H9 (cell line): ENCODE measurements around the gene CLMN. TPM values are rescaled to one million over a fixed set of nuclear protein-coding genes. Genes with fewer than 3 reads are reported as not detected.

Experiments used
- DNase-seq: peaks from one replicate; pipeline ENCODE4 v3.0.0-alpha.2; 2017
- H2AFZ ChIP-seq: one replicate; pipeline ENCODE4 v1.6.1; 2013; ENCODE audit warnings: mild to moderate bottlenecking, low read length, control low read depth, moderate library complexity
- H2AK5ac ChIP-seq: 2 replicates; pipeline ENCODE4 v1.6.1; 2013; ENCODE audit warnings: low read length, control low read depth, mixed read lengths; ENCODE audit not compliant: insufficient read length
- H2BK120ac ChIP-seq: one replicate; pipeline ENCODE4 v1.6.1; 2013; ENCODE audit warnings: low read depth, mild to moderate bottlenecking, low read length, control low read depth, inconsistent platforms; ENCODE audit not compliant: poor library complexity, severe bottlenecking
- H2BK12ac ChIP-seq: 2 replicates; pipeline ENCODE4 v1.6.1; 2013; ENCODE audit warnings: low read length, control low read depth, mixed read lengths, low read depth; ENCODE audit not compliant: insufficient read length
- H2BK15ac ChIP-seq: 2 replicates; pipeline ENCODE4 v1.6.1; 2013; ENCODE audit warnings: low read depth, low read length, control low read depth
- H2BK20ac ChIP-seq: one replicate; pipeline ENCODE4 v1.6.1; 2013; ENCODE audit warnings: low read depth, mild to moderate bottlenecking, low read length, control low read depth, inconsistent platforms; ENCODE audit not compliant: poor library complexity, severe bottlenecking
- H2BK5ac ChIP-seq: 2 replicates; pipeline ENCODE4 v1.6.1; 2013; ENCODE audit warnings: low read length, control low read depth, mixed read lengths; ENCODE audit not compliant: insufficient read length
- H3K14ac ChIP-seq: 2 replicates; pipeline ENCODE4 v1.6.1; 2013; ENCODE audit warnings: low read length, control low read depth; ENCODE audit not compliant: insufficient read depth
- H3K18ac ChIP-seq: 2 replicates; pipeline ENCODE4 v1.6.1; 2013; ENCODE audit warnings: low read depth, mild to moderate bottlenecking, mixed read lengths, low read length, control low read depth; ENCODE audit not compliant: insufficient read length
- H3K23ac ChIP-seq: 2 replicates; pipeline ENCODE4 v1.6.1; 2013; ENCODE audit warnings: low read length, control low read depth, mixed read lengths, low read depth; ENCODE audit not compliant: insufficient read length
- H3K23me2 ChIP-seq: 2 replicates; pipeline ENCODE4 v1.6.1; 2013; ENCODE audit warnings: low read depth, mild to moderate bottlenecking, mixed read lengths, low read length, control low read depth; ENCODE audit not compliant: insufficient read length, poor library complexity, severe bottlenecking
- H3K27ac ChIP-seq: 2 replicates; pipeline ENCODE4 v1.5.1; 2013; ENCODE audit warnings: low read length, control low read depth, mixed read lengths, low read depth; ENCODE audit not compliant: insufficient read length
- H3K27me3 ChIP-seq: 2 replicates; pipeline ENCODE4 v1.6.1; 2013; ENCODE audit warnings: low read length, control low read depth, inconsistent platforms; ENCODE audit not compliant: insufficient read depth
- H3K4ac ChIP-seq: 2 replicates; pipeline ENCODE4 v1.6.1; 2013; ENCODE audit warnings: low read depth, mild to moderate bottlenecking, control low read depth, inconsistent platforms, low read length, moderate library complexity
- H3K4me1 ChIP-seq: 2 replicates; pipeline ENCODE4 v1.6.1; 2013; ENCODE audit warnings: low read length, control low read depth, inconsistent platforms; ENCODE audit not compliant: insufficient read depth
- H3K4me2 ChIP-seq: 2 replicates; pipeline ENCODE4 v1.6.1; 2013; ENCODE audit warnings: low read length, control low read depth, mixed read lengths; ENCODE audit not compliant: insufficient read length, insufficient read depth
- H3K56ac ChIP-seq: 2 replicates; pipeline ENCODE4 v1.6.1; 2013; ENCODE audit warnings: low read depth, mild to moderate bottlenecking, mixed read lengths, low read length, control low read depth; ENCODE audit not compliant: insufficient read length
- H3K79me1 ChIP-seq: 2 replicates; pipeline ENCODE4 v1.6.1; 2013; ENCODE audit warnings: low read depth, mild to moderate bottlenecking, moderate library complexity, low read length, control low read depth, inconsistent platforms; ENCODE audit not compliant: insufficient read depth, poor library complexity, severe bottlenecking
- H3K79me2 ChIP-seq: 2 replicates; pipeline ENCODE4 v1.6.1; 2013; ENCODE audit warnings: low read length, control low read depth, inconsistent platforms; ENCODE audit not compliant: insufficient read depth
- H3K9ac ChIP-seq: 2 replicates; pipeline ENCODE4 v1.6.1; 2013; ENCODE audit warnings: low read length, control low read depth, mixed read lengths; ENCODE audit not compliant: insufficient read length; ENCODE audit errors: extremely low read depth
- H3K9me3 ChIP-seq: one replicate; pipeline ENCODE4 v1.6.1; 2013; ENCODE audit warnings: low read depth, low read length, inconsistent platforms; ENCODE audit not compliant: control insufficient read depth
- H3T11ph ChIP-seq: one replicate; pipeline ENCODE4 v1.6.1; 2013; ENCODE audit warnings: mild to moderate bottlenecking, low read length, control low read depth, inconsistent platforms
- H4K20me1 ChIP-seq: one replicate; pipeline ENCODE4 v1.6.1; 2013; ENCODE audit not compliant: control insufficient read depth, insufficient read length, insufficient read depth
- H4K5ac ChIP-seq: 2 replicates; pipeline ENCODE4 v1.6.1; 2013; ENCODE audit warnings: low read depth, mild to moderate bottlenecking, mixed read lengths, low read length, control low read depth; ENCODE audit not compliant: insufficient read length
- H4K8ac ChIP-seq: replicated peaks from 2 replicates; pipeline ENCODE4 v1.6.1; 2013; ENCODE audit warnings: low read length, control low read depth, mixed read lengths, low read depth; ENCODE audit not compliant: insufficient read length
- H4K91ac ChIP-seq: 2 replicates; pipeline ENCODE4 v1.6.1; 2013; ENCODE audit warnings: low read depth, mild to moderate bottlenecking, moderate library complexity, mixed read lengths, low read length, control low read depth; ENCODE audit not compliant: insufficient read length
- H3K27ac Mint-ChIP-seq, 3 experiments: 2 replicates in 2 of 3; 3 replicates in 1 of 3; pipeline ENCODE4 v1.8.0; 2020 to 2021; ENCODE audit warnings: mixed read lengths in 3 of 3, mild to moderate bottlenecking in 1 of 3, moderate library complexity in 1 of 3
- H3K27me3 Mint-ChIP-seq: 2 replicates; pipeline ENCODE4 v1.8.0; 2021; ENCODE audit warnings: low read depth, mild to moderate bottlenecking, moderate library complexity, mixed read lengths
- H3K36me3 Mint-ChIP-seq, 3 experiments: 2 replicates in 2 of 3; 3 replicates in 1 of 3; pipeline ENCODE4 v1.8.0; 2020 to 2021; ENCODE audit warnings: low read depth in 3 of 3, mixed read lengths in 3 of 3; ENCODE audit not compliant: insufficient read depth in 1 of 3
- H3K4me1 Mint-ChIP-seq, 2 experiments: 2 replicates each; pipeline ENCODE4 v1.8.0; 2020; ENCODE audit warnings: mixed read lengths in 2 of 2
- H3K4me3 Mint-ChIP-seq, 2 experiments: 2 replicates in 1 of 2; 3 replicates in 1 of 2; pipeline ENCODE4 v1.8.0; 2020 to 2021; ENCODE audit warnings: mild to moderate bottlenecking in 2 of 2, mixed read lengths in 2 of 2, moderate library complexity in 1 of 2
- H3K9me3 Mint-ChIP-seq, 2 experiments: 2 replicates in 1 of 2; 3 replicates in 1 of 2; pipeline ENCODE4 v1.8.0; 2020; ENCODE audit warnings: mild to moderate bottlenecking in 2 of 2, mixed read lengths in 2 of 2, moderate library complexity in 1 of 2
- CTCF ChIP-seq: fragments of 200-600 bp; sonication (generic); conservative IDR thresholded peaks from 3 replicates; pipeline ENCODE4 v1.8.0; 2021; ENCODE audit warnings: antibody characterized with exemption, mild to moderate bottlenecking
- WGBS: extraction: QIAGEN DNeasy Blood & Tissue Kit; methylation state at CpG from one replicate; pipeline ENCODE4 v1.1.7; 2013; ENCODE audit warnings: missing lambda C conversion rate, low lambda C conversion rate, mixed read lengths; ENCODE audit not compliant: insufficient read length; ENCODE audit errors: extremely low coverage; 5-methylcytosine and 5-hydroxymethylcytosine counted together
- total RNA-seq: library from RNA; stranded (reverse); gene quantifications from 2 replicates; pipeline ENCODE4 v1.2.1, GENCODE V29; 2021

Gene CLMN
- total RNA-seq, 1 experiment from 2014 or later: 7.6 TPM

GRCh38 chr14:95272057-95272456, 47.7 kb downstream of the CLMN start:
- no CpG with 5 or more reads among the region's 5 CpGs for WGBS
- Histone ChIP-seq H3K18ac (no peak overlapping the region), H3K56ac (no peak overlapping the region), H2BK15ac (no peak overlapping the region), H3K9ac (no peak overlapping the region), H4K91ac (no peak overlapping the region), H3K4me1 (peaks cover 2% of the 10 kb centered on the region; the same call in 1 of the 2 replicates), H2BK120ac (no peak overlapping the region), H3K14ac (no peak overlapping the region), H3K23me2 (no peaks in the 10 kb centered on the region), H3K4me2 (no peak overlapping the region), H4K20me1 (no peaks in the 10 kb centered on the region), H3K27ac (no peak overlapping the region), H4K5ac (no peak overlapping the region), H3K4ac (no peak overlapping the region), H2AFZ (no peak overlapping the region), H2BK20ac (no peak overlapping the region), H2BK12ac (no peak overlapping the region), H3K79me1 (no peaks in the 10 kb centered on the region), H4K8ac (no peak overlapping the region), H3K27me3 (no peaks in the 10 kb centered on the region), H2AK5ac (no peak overlapping the region), H2BK5ac (no peak overlapping the region), H3T11ph (no peak overlapping the region), H3K79me2 (no peaks in the 10 kb centered on the region), H3K23ac (no peak overlapping the region), H3K9me3 (no peaks in the 10 kb centered on the region)
- no peak for TF ChIP-seq CTCF
- Mint-ChIP-seq H3K4me3 (no peak overlapping the region), H3K9me3 (peaks cover 2 to 6% of the 10 kb centered on the region in 2 experiments; a peak in 1 of 5 replicates), H3K36me3 (no peaks in the 10 kb centered on the region; a peak in 1 of 7 replicates), H3K4me1 (peaks cover 16 to 22% of the 10 kb centered on the region in 2 experiments), H3K27ac (peak overlapping the region in 1 of 3 experiments; percentile 63; a peak in 1 of 7 replicates), H3K27me3 (no peaks in the 10 kb centered on the region; the same call in 1 of the 2 replicates)
- DNase-seq: no peak
